WTC11 (cell line): ENCODE measurements around the gene TM4SF18. TPM values are rescaled to one million over a fixed set of nuclear protein-coding genes. Genes with fewer than 3 reads are reported as not detected.

Source experiments
- ATAC-seq: fragments of 200-7000 bp; cut with Tn5 transposase; 2 replicates; pipeline ENCODE4 v1.10.0; 2021; ENCODE audit warnings: mild to moderate bottlenecking, moderate library complexity
- CTCF ChIA-PET: fragments of 300-600 bp; sonication (Branson Sonifier 250); formaldehyde crosslinking; loops from one replicate; lab custom pipeline; 2021; ENCODE audit warnings: antibody characterized with exemption; lab: Charles Lee
- POLR2A ChIA-PET: fragments of 350-600 bp; sonication (Branson Sonifier 250); formaldehyde crosslinking; loops from one replicate; lab custom pipeline; 2021; ENCODE audit warnings: antibody characterized with exemption; lab: Charles Lee
- DNase-seq: peaks from one replicate; pipeline ENCODE4 v3.0.0; 2021; ENCODE audit warnings: low spot score
- H3K27ac Mint-ChIP-seq: 2 replicates; pipeline ENCODE4 v1.8.0; 2021; ENCODE audit warnings: mixed read lengths
- H3K27me3 Mint-ChIP-seq: 2 replicates; pipeline ENCODE4 v1.8.0; 2021; ENCODE audit warnings: low read depth, mild to moderate bottlenecking, moderate library complexity, mixed read lengths
- H3K36me3 Mint-ChIP-seq: 2 replicates; pipeline ENCODE4 v1.8.0; 2021; ENCODE audit warnings: mixed read lengths
- H3K4me1 Mint-ChIP-seq: 2 replicates; pipeline ENCODE4 v1.8.0; 2022; ENCODE audit warnings: mixed read lengths
- H3K4me3 Mint-ChIP-seq: 2 replicates; pipeline ENCODE4 v1.8.0; 2021; ENCODE audit warnings: mild to moderate bottlenecking, moderate library complexity, mixed read lengths
- H3K9me3 Mint-ChIP-seq: 2 replicates; pipeline ENCODE4 v1.8.0; 2021; ENCODE audit warnings: mixed read lengths
- AR ChIP-seq: fragments of 250-450 bp; sonication (Bioruptor Pico); IDR thresholded peaks from 2 replicates; pipeline ENCODE4 v1.9.0; 2021; ENCODE audit warnings: mild to moderate bottlenecking
- CBFB ChIP-seq: sonication (generic); formaldehyde crosslinking; IDR thresholded peaks from 2 replicates; pipeline ENCODE4 v1.8.1; 2022; ENCODE audit warnings: mild to moderate bottlenecking, low read depth, missing genetic modification reagents
- CREM ChIP-seq: sonication (generic); formaldehyde crosslinking; IDR thresholded peaks from 2 replicates; pipeline ENCODE4 v1.8.1; 2022; ENCODE audit warnings: mild to moderate bottlenecking, missing genetic modification reagents, moderate library complexity
- CTCF ChIP-seq: fragments of 200-600 bp; IDR thresholded peaks from 2 replicates; pipeline ENCODE4 v1.8.0; 2022; ENCODE audit warnings: antibody characterized with exemption
- E2F1 ChIP-seq: sonication (generic); formaldehyde crosslinking; IDR thresholded peaks from 2 replicates; pipeline ENCODE4 v1.8.0; 2022; ENCODE audit warnings: mild to moderate bottlenecking, missing genetic modification reagents
- ESRRA ChIP-seq: sonication (generic); formaldehyde crosslinking; IDR thresholded peaks from 2 replicates; pipeline ENCODE4 v1.8.1; 2022; ENCODE audit warnings: mild to moderate bottlenecking, missing genetic modification reagents, borderline replicate concordance
- FOXJ3 ChIP-seq: sonication (generic); formaldehyde crosslinking; IDR thresholded peaks from 2 replicates; pipeline ENCODE4 v1.9.0; 2021; ENCODE audit warnings: missing genetic modification reagents, mild to moderate bottlenecking, borderline replicate concordance
- FOXP1 ChIP-seq: sonication (generic); formaldehyde crosslinking; IDR thresholded peaks from 2 replicates; pipeline ENCODE4 v1.8.0; 2022; ENCODE audit warnings: missing genetic modification reagents, mild to moderate bottlenecking, moderate library complexity, borderline replicate concordance
- IRF2 ChIP-seq: sonication (generic); formaldehyde crosslinking; IDR thresholded peaks from 2 replicates; pipeline ENCODE4 v1.8.0; 2022; ENCODE audit warnings: low read depth, missing genetic modification reagents, borderline replicate concordance
- NR1H2 ChIP-seq: sonication (generic); formaldehyde crosslinking; IDR thresholded peaks from 2 replicates; pipeline ENCODE4 v1.9.0; 2021; ENCODE audit warnings: mild to moderate bottlenecking, moderate library complexity, missing genetic modification reagents
- NR3C1 ChIP-seq: sonication (generic); formaldehyde crosslinking; conservative IDR thresholded peaks from 2 replicates; pipeline ENCODE4 v1.8.1; 2023; ENCODE audit warnings: low read depth, mild to moderate bottlenecking, missing genetic modification reagents
- PRRX2 ChIP-seq: fragments of 250-450 bp; sonication (Bioruptor Pico); IDR thresholded peaks from 2 replicates; pipeline ENCODE4 v1.8.0; 2021; ENCODE audit warnings: mild to moderate bottlenecking
- SMAD4 ChIP-seq: sonication (generic); formaldehyde crosslinking; IDR thresholded peaks from 2 replicates; pipeline ENCODE4 v1.8.0; 2022; ENCODE audit warnings: mild to moderate bottlenecking, missing genetic modification reagents
- SOX15 ChIP-seq: fragments of 250-450 bp; sonication (Bioruptor Pico); IDR thresholded peaks from 2 replicates; pipeline ENCODE4 v1.9.0; 2021; ENCODE audit warnings: mild to moderate bottlenecking
- SP1 ChIP-seq: sonication (generic); formaldehyde crosslinking; conservative IDR thresholded peaks from 2 replicates; pipeline ENCODE4 v1.8.1; 2022; ENCODE audit warnings: missing genetic modification reagents
- TEAD1 ChIP-seq: sonication (generic); formaldehyde crosslinking; IDR thresholded peaks from 2 replicates; pipeline ENCODE4 v1.8.0; 2022; ENCODE audit warnings: mild to moderate bottlenecking, missing genetic modification reagents
- ZNF232 ChIP-seq: sonication (generic); formaldehyde crosslinking; IDR thresholded peaks from 2 replicates; pipeline ENCODE4 v1.8.0; 2022; ENCODE audit warnings: mild to moderate bottlenecking, missing genetic modification reagents
- ZNF317 ChIP-seq: sonication (generic); formaldehyde crosslinking; IDR thresholded peaks from 2 replicates; pipeline ENCODE4 v1.8.1; 2023; ENCODE audit warnings: low read depth, mild to moderate bottlenecking, moderate library complexity, missing genetic modification reagents, borderline replicate concordance
- total RNA-seq: library from RNA; stranded (reverse); gene quantifications from 3 replicates; pipeline ENCODE4 v1.2.3, GENCODE V29; 2021
- TF ChIP-seq, protein P1 (sequence below): fragments of 250-450 bp; sonication (Bioruptor Pico); IDR thresholded peaks from 2 replicates; pipeline ENCODE4 v1.9.0; 2021; ENCODE audit warnings: moderate library complexity, mild to moderate bottlenecking, inconsistent platforms, borderline replicate concordance
- TF ChIP-seq, protein P2 (sequence below): fragments of 250-450 bp; sonication (Bioruptor Pico); IDR thresholded peaks from 2 replicates; pipeline ENCODE4 v1.9.0; 2021; ENCODE audit warnings: mild to moderate bottlenecking

The TM4SF18 gene
- total RNA-seq, 1 experiment from 2014 or later, result 2.2 TPM

- H3K27ac Mint-ChIP-seq, result no peak overlapping the region
- CTCF ChIA-PET, result interaction anchor here (1.2 kb wide), 1 partner anchor 327 kb away, joined by 5 read pairs; no protein-coding TSS in a partner anchor
These were observed 51.1 kb downstream of the TM4SF18 start for GRCh38 chr3:149282322-149282721.

GRCh38 chr3:149280671-149281349, 52.6 kb downstream of the TM4SF18 start:
- H3K9me3 Mint-ChIP-seq, result peaks cover 5% of the 10 kb centered on the region

More at GRCh38 chr3:149282322-149282721, 51.1 kb downstream of the TM4SF18 start:
- Mint-ChIP-seq H3K36me3 (no peaks in the 10 kb centered on the region), H3K4me1 (peaks cover 15% of the 10 kb centered on the region), H3K4me3 (no peak overlapping the region), H3K9me3 (peaks cover 5% of the 10 kb centered on the region)
- ATAC-seq, result no peak
- POLR2A ChIA-PET, result no interaction called here
- TF ChIP-seq, protein P1, sequence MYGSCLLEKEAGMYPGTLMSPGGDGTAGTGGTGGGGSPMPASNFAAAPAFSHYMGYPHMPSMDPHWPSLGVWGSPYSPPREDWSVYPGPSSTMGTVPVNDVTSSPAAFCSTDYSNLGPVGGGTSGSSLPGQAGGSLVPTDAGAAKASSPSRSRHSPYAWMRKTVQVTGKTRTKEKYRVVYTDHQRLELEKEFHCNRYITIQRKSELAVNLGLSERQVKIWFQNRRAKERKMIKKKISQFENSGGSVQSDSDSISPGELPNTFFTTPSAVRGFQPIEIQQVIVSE (CRISPR knock-in tag), result no peak
- TF ChIP-seq SP1 (CRISPR knock-in tag), result no peak
- TF ChIP-seq E2F1 (CRISPR knock-in tag), result no peak
- TF ChIP-seq NR3C1, result no peak
- TF ChIP-seq ESRRA (CRISPR knock-in tag), result no peak
- no peak for TF ChIP-seq CREM (CRISPR knock-in tag)
- TF ChIP-seq NR1H2, result no peak
- TF ChIP-seq AR (CRISPR knock-in tag), result no peak
- no peak for TF ChIP-seq PRRX2
- no peak for TF ChIP-seq CBFB (CRISPR knock-in tag)
- no peak for TF ChIP-seq ZNF317 (CRISPR knock-in tag)
- no peak for TF ChIP-seq SOX15 (CRISPR knock-in tag)
- no peak for TF ChIP-seq ZNF232 (CRISPR knock-in tag)
- no peak for TF ChIP-seq SMAD4 (CRISPR knock-in tag)
- TF ChIP-seq TEAD1 (CRISPR knock-in tag), result no peak
- no peak for TF ChIP-seq FOXP1 (CRISPR knock-in tag)
- TF ChIP-seq, all 79 proteins: peak for 0
- no peaks in the 10 kb centered on the region; the same call in 1 of the 2 replicates for H3K27me3 Mint-ChIP-seq
- DNase-seq, result no peak

More at GRCh38 chr3:149280671-149281349, 52.6 kb downstream of the TM4SF18 start:
- TF ChIP-seq CTCF (no peak), IRF2 (CRISPR knock-in tag) (no peak), FOXJ3 (CRISPR knock-in tag) (no peak)
- TF ChIP-seq, protein P2, sequence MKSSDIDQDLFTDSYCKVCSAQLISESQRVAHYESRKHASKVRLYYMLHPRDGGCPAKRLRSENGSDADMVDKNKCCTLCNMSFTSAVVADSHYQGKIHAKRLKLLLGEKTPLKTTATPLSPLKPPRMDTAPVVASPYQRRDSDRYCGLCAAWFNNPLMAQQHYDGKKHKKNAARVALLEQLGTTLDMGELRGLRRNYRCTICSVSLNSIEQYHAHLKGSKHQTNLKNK (CRISPR knock-in tag), result no peak
- H3K4me1 Mint-ChIP-seq, result peaks cover 16% of the 10 kb centered on the region
- ATAC-seq, result peak; percentile 57; the same call in 1 of the 2 replicates
- POLR2A ChIA-PET, result no interaction called here
- no peaks in the 10 kb centered on the region for H3K36me3 Mint-ChIP-seq
- CTCF ChIA-PET, result interaction anchor here (0.6 to 1.6 kb wide), 5 partner anchors 160 to 326 kb away, joined by 3 to 7 read pairs (median 5); no protein-coding TSS in a partner anchor
- no peak overlapping the region for H3K27ac Mint-ChIP-seq
- DNase-seq, result no peak
- no peaks in the 10 kb centered on the region; the same call in 1 of the 2 replicates for H3K27me3 Mint-ChIP-seq
- no peak overlapping the region for H3K4me3 Mint-ChIP-seq
